Colon (tissue), 2 donors: ENCODE measurements around the gene SNCAIP.

Source experiments
- FAIRE-seq: peaks from 2 replicates; lab custom pipeline; 2012; peaks lifted over from hg19 to GRCh38; lab: Jason Lieb, UNC
- donor health status: control.
- donor health status: control.

Gene SNCAIP

DNA sequence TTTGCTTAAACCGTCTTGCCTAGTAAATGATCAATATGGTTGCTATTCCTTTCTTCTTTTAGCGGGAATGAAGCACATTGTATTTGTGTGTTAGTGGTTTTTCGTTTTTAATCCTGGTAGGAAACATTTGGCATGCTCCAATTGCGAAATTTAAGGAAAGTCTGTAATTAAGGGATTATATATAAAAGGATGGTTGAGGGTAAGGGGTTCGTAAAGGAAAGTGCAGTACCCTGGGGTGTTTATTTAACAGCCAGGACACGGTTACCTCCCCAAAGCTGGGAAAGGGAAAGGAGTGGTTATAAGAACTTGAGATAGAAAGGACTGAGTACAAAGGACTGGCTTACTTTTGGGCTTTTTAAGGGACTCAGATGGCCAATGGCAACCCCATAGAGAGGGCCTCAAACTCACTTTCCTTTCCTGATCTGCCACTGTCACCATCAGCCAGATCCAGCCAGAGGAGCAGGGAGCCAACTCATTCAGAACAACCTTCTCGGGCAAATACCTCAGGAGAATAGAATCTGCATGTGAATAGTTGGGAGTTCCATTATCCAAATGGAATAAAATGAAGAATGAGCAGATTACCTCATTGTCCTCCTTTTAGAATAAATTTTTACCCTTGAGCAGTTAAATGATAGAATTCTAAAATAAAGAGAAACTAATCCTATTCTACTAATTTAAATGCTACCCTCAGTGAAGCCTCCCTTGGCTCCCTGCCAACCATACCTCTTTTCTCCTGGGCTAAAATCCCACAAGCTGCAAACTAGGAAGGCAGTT is 117.7 kb downstream of the SNCAIP start:
- FAIRE-seq = no peak

DNA sequence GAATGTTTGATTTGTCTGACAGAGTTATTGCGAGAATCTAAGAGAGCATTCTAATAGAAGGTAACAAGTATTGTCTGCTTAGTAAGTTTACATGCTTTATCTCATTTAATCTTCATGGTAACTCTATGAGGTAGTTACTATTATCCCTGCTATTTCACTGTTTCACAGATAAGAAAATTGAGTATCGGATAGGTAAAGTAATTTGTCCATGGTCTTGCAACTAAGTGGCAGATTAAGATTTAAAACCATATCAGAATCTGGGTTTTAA is 118.2 kb downstream of the SNCAIP start:
- FAIRE-seq = no peak

DNA sequence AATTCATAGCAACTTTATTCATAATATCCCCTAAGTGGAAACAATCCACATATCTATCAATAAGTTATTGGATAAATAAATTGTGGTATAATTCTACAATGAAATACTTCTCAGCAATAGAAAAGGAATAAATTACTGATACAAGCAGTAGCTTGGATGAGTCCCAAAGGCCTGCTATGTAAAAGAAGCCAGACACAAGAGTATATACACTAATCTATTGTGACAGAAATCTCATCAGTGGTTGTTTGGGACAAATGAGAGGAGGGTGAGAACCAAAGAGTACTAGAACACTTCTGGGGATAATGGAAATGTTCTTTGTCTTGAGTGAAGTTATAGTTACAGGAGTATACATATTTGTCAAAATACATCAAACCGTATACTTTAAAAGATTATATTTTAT is 119.3 kb downstream of the SNCAIP start:
- no peak for FAIRE-seq

DNA sequence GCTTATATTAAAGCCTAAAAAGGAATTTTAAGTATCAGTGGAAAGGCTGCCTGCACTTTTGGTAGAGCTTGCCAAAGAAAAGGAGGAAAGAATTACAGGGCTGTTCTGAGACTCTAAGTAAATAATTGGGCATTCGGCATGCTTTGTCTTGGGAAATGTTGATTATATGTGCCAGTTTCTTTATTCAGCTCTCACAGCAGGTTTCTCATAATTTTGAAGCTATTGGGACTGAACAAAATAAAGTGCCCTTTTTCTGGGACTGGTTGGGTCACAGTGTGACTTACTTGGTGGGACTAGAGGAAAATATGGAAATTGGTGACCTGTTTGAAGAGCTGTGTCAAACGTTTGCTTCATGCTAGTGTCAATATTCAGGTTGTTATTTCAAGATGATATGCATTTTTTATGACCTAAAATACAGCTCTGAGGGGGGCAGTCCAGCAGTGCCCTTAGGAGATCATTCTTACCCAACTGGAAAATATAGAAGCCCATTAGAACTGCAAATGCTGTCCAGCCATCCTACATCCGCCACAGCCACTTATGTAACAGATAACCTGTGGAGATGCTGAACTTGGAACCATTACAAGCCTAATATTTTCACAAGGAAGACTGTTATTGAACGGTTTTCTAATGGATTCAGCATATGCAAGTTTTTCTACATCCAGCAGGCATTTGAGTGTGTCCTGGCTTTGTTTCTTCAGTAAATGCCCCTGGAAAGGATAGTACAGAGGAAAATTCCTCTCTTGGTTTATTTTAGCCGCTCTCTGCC is 122.4 kb downstream of the SNCAIP start:
- no peak for FAIRE-seq

DNA sequence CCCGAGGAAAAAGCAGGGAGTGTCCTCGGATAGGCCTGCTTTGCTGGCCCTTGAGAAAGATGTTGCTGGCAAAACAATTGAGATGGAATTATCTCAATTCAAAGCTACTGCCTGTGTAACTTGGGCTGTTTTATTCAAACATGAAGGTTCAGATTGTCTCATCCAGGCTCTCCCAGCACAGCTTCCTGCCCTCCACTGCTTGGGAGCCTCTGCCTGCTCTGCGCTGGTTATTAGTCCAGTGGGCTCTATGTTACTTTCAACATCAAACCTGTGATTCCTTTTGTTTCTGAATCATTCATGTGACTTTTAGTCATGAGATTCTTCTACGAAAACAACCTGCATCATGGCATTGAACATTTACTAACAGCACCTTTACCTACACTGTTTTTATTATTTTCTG is 123.2 kb downstream of the SNCAIP start:
- FAIRE-seq = no peak

DNA sequence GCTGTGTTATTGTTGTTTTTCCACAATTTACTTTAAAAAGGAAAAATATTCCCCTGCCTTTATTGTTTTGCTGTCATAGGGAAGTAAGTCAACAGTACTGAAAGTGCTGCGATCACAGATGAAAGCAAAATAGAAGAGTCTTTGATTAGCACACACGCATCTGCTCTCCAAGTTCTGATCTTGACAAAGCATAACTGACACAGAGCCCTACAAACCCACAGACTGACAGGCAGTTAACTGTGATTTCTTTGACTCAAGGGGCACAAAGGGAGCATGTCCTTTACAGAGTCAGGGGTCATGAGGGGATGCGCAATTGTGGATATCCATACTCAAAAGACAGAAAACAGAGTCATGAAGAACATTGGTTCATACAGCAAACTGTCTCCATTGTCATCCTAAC is 123.7 kb downstream of the SNCAIP start:
- no peak for FAIRE-seq

DNA sequence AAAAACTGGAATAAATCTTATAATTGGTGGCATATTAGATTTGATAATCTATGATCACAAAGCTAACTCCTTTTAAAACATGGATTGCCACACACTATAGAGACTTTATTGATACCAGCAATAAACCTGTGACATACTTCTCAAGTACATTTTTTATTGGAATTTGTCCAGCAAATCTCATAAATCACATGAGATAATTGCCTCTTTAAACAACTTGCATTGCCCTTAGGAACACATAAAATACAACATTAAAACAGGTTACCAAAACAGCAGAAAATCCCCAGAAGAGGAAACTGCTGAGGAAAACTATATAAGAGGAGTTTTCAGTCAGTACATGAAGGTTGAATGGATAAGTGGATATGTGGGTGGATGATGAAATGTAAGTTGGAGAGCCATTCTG is 124.6 kb downstream of the SNCAIP start:
- FAIRE-seq = peak; percentile 87

DNA sequence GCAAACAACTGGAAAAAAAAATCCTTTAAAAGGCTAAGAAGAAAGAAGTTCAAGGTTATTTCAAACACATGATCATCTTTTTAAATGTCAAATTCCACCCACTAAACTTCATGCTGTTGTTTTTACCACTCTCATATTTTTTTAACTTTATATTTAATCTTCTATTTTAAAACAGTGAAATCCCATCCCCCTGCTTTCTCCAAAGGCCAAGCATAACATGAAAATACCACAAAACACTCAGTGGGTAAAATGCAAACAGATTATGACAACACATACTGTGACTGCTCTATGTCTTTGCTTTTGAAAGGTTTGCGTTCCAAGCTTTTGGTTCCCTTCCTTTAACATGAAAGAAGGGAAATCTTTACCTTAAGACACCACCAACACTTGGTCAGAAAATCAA is 127.6 kb downstream of the SNCAIP start:
- no peak for FAIRE-seq

DNA sequence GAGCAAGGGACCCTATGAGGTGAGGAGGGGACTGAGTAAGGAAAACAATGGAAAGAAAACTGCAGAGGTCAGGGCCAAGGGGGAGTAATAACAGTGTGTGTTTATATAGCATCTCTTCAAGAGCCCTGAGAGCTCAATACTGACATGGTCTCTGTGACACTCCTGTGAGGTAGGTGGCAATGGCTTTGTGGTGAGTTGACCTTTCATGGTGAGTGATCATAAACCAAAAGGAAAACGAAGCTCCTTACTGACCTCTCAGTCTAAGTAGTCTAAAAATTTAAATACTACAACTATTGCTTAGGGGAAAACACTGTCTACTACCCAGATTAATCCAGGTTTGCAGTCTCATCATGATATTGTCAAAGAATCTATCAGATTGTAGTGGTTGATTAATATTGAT is 130.9 kb downstream of the SNCAIP start:
- no peak for FAIRE-seq

DNA sequence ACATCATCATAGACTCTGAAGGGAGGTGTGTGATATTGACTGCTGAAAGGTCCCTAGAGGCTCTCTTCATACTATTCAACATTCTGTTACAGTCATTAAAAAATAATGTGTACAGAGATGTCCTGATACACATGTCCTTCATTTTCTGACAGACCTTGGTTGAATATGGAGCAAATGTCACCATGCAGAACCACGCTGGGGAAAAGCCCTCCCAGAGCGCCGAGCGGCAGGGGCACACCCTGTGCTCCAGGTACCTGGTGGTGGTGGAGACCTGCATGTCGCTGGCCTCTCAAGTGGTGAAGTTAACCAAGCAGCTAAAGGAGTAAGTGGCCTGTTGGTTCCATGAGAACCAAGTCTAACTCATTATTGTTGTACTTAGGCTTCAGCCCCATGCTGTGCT is 132.4 kb downstream of the SNCAIP start:
- no peak for FAIRE-seq

DNA sequence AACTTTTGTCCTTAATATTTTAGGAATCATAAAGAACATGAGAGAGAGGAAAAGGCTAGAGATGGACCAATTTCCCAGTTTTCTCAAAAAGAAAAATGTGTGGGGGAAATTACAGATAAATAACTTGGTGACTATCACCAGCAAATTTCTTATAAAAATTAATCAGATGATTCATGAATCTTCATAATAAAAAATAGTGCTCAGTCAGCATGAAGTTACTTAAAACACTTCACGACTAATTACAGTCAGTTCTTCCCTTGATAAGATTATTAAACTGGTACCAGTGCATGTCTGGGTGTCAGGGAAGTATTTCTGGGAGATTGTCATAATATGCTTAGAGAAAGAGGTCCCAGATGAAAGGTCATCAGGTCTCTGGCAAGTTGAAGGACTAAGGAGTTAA is 133.0 kb downstream of the SNCAIP start:
- FAIRE-seq = no peak

DNA sequence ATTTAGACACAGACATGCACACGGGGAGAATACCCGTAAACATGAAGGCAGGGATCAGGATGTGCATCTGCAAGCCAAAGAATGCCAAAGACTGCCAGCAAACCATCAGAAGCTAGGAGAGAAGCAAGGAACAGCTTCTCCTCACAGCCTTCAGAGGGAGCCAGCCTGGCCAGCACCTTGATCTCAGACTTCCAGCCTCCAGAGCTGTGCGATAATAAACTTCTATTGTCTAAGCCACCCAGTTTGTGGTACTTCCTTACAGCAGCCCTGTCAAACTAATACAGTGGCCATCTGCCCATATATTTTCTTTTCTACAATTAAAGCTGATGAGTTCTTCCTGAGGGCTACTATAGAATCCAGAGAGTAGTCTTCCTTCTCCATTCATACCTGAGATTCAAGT is 135.0 kb downstream of the SNCAIP start:
- FAIRE-seq = no peak

DNA sequence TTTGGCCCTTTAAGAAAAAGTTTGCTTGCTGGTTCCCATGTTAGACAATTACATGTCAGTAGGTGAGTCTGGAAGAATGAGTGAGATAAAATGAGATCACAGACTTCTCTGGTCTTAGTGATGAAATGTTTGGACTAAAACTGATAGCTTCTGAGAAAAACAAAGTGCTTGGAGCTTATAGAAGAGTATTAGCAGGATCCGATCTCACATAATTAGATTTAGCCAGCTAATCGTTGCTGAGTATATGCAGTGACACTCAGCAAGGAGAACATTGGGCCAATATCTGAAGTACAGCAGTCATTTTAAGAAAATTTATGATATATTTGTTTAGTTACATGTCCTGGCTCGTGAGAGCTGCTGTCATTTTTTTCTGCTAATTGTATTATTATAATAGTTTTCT is 135.8 kb downstream of the SNCAIP start:
- FAIRE-seq = no peak

DNA sequence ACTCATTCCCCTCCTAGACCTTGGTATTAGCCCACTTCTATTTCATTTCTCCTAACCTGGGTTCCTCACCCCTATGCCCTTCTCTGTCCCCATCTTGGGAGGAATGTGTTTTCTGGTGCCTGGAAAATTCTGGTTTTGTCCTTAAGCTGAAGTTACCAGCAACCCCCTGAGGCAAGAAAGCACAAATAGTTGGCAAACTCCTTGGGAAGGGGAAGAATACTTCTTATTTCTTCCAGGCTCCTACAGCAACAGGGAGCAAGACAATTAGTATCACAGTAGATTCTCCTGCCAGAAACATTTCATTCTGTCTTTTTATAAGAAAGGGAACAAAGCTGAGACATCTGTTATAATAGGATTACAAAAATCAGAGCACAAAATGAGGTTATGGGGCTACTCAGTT is 142.5 kb downstream of the SNCAIP start:
- FAIRE-seq = no peak

DNA sequence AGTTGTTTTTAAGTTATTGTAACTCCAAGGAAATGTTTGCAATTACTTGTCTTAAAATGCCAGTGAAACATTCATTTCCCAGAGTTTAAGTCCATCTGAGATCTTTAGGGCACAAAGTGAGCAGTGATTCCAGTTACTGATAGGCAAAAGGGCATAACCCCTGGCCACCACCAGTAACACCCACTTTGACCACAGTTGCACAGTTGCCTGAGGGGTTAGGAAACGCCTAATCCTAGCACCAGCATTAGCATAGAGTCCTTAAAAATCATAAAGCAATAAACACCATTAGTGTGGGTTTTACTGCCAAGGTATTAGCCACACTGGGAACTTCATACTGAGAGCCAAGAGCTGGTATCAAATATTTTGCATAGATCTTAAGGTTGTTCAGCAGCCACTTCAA is 143.9 kb downstream of the SNCAIP start:
- FAIRE-seq = no peak

DNA sequence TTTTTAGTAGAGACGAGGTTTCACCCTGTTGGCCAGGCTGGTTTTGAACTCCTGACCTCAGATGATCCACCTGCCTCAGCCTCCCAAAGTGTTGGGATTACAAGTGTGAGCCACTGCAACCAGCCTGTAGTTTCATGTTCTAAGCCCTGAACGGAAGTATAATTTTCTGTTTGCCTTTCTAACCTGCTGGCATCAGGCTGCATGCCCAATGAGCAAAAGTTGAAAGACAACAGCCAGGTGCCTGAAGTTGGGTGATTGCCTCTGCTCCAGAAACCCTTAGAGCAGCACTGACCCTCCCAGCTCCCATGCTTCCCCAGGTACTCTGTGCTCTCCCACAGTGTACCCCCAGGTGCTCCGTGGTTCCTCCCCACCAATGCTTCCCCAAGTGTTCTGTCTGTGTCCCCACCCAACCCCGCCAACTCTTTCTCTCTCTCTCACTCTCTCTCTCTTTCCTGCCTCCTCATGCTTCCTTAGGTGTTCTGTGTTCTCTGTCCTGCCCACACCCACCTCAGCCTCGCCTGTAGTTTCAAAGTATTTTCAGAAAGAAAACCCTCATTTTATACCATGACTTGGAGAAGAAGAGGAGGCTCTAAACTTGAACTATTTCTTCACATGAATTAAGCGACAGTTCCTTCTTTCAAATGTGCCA is 145.3 kb downstream of the SNCAIP start:
- no peak for FAIRE-seq

DNA sequence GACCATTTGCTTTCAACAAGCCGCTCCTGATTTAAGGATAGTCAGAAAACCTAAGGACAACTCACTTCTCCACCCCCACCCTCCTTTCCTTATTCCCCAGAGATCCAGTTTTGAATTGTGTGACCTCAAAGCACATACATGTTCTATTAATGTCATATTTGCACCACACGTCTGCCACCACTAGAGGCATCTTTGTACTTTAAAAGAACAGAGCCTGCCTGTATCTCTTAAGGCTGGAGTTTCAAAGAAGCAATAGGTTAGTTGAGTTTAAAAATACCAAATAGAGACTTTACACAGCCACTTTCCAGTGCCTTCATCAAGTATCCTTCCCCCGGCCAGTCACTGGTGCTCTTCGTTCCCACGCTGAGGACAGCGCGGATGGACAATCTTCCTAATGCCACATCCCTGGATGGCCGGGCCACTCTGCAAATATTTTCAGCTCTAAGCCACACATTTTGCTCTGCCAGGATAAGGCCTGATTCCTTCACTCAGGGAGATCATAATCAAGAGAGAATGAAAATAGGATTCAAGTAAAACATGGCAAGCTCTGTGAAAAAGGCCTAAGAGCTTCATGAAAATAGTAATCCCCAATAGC is 146.3 kb downstream of the SNCAIP start:
- FAIRE-seq = no peak

DNA sequence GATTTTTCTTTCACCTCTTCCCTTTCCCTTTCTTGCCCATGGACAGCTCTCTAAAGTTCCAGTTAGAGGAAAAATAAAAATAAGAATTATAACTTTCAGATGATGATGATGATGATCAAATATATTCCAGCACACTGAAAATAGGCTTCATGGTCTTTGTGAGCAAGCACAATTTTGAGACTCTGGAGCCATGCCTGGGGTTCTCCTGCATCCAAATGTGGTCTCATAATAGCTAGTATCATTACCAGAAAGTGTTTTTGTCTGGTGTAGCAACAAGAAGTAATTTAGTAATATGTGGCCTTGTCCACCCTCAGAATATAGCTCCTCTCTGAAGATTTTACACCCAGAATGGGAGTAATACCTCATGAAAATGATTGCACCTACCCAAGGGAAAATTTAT is 150.4 kb downstream of the SNCAIP start:
- FAIRE-seq = no peak

DNA sequence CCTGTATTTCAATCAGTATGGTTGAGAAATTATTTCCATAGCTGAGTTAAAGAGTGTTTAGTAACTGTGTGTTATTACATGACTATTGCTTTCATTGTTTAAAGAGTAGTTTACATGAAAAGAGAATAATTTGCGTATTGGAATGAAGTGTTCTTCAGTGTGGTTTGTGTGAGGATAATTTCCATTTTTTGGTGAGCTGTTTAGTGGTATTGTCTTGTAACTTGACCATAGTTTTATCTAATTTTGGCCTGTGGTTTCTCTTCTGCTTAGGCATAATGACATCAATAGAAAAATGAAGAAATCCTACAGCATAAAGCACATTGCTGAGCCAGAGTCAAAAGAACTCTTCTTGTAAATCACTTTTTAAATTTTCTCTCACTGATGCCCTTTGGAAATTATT is 151.2 kb downstream of the SNCAIP start:
- no peak for FAIRE-seq

DNA sequence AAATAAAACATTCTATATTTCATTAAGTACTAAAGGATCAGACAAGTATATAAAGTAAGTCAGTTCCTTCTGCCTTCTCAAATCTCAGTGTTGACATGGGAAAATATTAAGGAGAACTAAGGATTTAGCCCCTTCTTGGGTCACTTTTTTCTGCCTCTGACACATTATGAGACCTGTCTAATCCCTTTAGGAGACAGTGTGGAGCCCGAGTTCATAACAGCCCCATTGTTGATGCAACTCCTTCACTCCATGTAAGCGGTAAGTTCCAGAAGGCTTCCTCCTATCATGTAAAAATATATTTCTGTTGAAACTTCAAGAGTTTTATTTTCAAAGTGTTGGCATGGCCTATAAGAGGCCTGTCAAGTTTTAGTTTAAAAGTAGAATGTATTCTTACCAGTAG is 152.2 kb downstream of the SNCAIP start:
- no peak for FAIRE-seq

DNA sequence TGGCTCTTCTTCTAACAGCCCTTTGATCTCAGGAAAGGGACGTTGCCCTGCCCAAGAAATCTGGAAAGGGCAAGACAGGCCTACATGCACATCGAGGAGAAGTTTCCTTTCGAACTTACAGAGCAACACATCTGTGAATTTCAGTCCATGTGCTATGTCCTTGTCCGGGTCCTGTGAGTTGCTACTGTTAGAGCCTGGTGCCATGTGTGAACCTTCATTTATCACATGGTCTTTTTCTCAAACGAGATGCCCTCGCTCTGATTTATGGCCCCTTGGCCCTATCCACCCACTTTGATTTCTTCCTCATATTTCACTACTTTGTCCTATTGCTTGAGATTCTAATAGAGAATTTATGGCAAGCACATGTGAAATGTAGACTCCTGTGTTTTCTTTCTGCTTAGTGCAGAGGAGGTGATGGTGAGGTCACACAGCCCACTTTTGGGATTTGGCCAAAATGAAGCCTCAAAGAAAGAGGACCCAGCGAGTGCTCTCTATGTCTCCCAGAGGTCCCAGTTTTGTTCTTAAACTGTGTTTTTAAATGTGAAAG is 153.1 kb downstream of the SNCAIP start:
- FAIRE-seq = no peak

DNA sequence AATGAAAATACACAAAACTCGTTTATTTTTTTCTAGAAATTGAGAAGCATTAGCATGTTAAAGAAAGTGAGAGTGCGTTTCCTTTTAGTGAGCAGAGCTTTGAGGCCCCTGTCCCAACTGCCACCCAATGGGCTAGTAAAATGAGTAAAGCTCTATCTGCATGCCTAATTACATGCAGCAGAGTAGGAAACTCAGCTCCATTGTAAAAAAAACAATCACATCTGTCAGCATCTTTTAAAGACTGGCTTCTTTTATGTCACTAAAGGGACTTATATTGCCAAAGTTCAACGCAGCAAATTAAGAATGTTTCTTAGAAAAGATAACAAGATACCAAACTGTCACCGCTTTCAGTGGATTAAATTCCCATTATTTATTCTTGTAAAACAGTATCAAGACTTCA is 154.0 kb downstream of the SNCAIP start:
- no peak for FAIRE-seq
